ENCODE measurements around the gene PRUNE2.

Gene PRUNE2

DNA sequence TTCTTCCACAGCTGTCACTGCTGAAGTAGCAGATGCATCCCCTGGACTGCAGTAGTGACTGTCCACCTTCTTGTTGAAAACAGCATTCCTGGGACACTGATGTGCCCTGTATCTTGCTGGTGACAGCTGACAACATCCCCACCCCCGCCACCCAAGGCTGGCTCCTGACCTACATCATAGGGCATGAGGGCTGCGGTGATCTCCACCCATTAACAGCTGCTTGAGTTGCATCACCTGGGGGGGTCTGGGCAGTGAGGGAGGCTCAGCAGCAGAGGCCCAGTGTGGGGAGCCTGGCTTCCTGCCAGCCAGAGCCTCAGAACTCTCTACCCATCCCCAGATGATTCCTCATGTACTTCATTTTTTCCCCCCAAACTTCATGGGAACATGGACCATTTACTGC lies 4.1 kb downstream of the PRUNE2 start:
- no peak for DNase-seq (ENCODE audit: low spot score)

DNA sequence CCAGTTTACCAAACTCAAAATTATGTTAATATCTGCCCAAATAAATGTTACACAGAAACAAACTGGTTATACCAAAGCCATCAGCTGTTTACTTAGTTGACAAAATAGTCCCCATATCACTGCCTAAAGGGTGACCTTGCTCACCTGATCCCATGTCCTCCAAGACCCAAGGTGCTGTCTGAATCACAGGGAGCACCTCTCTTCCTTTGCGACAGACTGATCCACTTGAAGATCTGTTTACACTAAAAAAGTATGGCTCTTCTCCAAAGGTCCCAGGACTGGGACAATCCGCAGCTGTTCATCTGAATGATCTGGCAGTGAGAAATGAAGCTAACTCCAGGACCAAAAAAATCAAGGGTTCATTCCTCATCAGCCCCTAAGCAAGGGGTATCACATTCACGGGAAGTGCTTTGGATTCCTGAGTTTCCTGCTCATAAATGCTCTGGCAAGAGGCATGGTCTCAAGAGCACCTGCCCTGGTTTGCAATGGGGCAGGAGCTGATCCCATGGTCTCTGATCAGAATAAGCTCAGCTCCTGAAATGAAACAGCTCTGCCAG lies 5.0 kb downstream of the PRUNE2 start:
- no peak for DNase-seq (ENCODE audit: low spot score)

DNA sequence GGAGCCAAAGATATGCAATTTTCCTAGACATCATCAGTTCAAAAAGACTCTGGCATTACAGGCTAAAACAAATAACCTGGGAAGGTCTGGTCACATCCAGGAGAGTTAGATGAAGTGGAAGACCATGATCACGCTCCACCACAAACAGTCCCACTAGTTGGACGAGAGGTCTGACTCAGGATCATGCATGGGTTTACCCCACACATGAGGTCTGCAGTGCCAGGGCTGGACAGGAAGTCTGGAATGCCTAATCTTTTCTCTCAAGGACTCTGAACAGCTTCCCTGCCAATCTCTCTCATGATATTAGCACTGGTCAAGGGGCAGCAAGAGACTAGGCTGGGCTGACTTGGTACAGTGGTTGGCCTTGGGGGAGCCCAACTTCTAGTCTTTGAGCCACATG lies 7.1 kb downstream of the PRUNE2 start:
- no peak for DNase-seq (ENCODE audit: low spot score)

DNA sequence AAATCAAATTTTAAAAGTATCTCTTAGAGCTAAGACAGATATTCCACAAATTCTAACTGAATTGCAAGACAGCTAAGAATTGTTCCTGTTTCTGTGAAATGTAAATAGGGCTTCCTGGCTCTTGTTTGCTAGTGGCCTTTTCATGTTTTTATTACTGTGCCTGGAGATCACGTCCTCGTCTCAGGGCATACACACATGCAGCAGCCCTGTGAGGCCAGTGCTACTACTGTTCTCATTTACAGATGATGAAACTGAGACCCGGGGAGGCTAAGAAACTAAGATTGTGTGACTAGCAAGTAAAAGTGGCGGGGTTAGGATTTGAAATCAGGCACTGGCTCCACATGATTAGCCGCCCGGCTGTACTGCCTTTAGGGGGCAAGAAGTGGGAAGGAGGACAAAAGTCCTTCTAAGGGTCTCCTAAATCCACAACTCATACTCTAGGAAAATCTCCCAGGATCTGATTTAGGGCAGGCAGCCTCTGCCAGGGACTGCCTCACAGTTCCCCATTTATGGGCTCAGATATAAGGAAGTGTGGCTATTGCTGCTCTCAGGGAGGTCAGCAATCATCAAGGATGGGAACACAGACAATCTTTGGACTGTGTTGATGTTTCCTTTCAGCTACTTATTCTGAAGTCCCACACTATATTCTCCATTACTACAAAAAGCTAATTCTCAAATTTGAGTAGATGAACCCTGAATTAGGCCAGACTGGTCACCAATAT lies 7.9 kb downstream of the PRUNE2 start:
- no peak for DNase-seq (ENCODE audit: low spot score)

DNA sequence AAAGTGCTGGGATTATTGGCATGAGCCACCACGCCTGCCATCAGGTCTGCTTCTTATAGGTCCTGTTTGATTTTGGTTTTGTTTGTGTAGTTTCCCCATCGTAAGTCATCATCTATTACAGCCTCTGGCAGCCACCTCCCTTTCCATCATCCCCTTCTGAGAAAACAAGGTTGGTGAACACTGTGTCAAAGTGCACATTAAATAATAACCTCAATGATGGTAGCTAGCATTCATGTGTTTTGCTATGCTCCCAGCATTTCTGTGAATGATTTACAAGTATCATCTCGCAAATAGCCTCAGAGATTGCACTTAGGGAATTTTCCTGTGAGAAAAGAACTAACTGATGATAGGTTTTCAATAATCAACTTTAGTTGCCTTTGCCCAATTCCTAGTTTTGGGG lies 9.9 kb downstream of the PRUNE2 start:
- DNase-seq (ENCODE audit: low spot score): no peak

DNA sequence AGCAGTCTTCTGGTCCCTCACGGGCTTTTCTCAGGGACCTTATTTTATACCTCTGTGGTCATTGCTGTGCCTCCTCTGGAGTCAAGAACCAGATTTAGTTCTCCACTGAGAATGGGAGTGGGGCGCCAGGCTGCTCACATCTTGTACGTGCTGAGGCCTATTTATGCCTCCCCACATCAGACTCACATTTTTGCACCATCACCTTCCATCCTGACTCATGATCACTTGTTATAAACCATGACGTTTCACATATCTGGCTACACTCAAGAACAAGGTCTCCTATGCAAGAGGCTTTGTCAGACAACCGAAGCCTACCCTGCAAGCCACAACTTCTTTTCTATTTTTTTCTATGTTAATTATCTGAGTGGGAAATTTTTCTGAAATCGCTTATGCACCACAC lies 10.7 kb downstream of the PRUNE2 start:
- DNase-seq (ENCODE audit: low spot score): no peak

DNA sequence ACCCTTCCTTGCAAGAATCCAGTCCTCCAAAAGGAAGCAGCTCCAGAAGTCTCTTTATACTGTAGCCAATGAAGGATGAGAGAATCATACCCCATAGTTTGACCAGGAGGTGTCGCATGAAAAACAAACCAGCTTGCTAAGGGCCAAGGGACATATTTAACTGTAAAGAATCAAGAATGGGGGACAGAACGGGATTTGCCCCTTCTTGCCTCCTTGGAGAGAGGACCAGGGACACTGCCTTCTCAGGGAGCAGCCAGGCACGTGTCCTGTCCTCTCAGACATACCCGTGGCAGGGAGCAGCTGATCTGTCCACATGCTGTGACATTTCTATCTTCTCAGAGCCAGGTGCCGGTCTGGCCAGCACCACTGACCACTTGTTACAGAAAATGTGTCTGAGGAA lies 11.7 kb downstream of the PRUNE2 start:
- no peak for DNase-seq (ENCODE audit: low spot score)

DNA sequence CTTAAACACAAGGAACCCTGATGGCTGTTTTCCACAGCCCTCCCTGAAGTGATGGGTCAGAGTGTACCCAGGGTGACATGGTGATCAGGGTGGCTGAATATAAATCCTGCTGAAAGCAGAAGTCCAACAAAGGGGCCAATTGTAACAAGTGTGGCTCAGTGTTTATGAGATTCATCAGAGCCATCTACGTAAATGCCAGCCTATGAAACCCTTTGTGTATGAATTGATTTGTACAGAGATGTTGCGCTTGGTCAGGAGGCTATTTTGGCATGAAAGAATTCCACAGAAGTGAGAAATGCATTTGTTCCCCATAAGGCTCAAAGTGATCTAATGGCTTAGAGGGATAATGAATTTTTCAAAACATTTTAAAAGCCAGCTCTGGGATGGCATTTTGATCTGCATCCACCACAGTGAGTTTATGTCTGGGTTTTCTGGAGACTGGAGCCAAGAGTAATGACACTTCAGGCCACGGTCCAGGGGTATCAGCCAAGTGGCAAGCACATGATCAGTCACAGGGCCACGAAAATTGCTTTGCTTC lies 12.4 kb downstream of the PRUNE2 start:
- no peak for DNase-seq (ENCODE audit: low spot score)

DNA sequence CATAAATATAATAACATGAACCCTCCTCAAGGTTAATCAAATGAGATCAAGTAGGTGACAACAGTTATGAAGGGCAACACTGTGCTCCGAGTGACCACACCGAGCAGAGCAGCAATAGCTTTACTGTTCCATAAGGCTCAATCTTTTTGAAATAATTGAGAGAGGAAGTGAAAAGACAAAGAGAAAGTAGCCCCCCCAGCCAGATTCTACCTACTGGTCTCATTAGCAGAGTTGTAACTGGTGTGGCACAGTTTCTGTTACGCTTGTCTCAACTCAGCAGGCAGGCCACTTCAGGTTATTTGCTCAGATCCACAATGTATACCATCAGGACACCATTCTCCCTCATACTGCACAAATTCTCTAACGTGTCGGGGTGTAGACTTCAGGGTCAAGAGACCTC lies 14.0 kb downstream of the PRUNE2 start:
- DNase-seq (ENCODE audit: low spot score): no peak

DNA sequence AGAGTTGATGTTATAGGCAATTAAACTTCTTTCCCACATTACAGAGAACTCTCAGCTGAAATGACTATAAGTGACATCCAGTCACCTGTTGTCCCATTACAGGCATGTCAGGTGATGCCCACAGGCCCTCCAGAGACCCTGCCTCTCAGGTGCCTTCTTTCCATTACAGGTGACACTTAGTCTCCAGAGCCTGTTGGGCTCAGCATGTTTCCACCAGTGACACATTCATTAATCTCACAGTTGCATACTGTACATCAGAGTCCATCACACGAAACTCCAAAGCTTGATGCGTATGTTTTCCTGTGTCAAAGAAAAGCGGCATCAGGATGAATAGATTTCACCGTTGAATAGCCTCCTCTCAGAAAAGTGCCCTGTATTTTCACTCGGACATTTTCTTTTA lies 14.6 kb downstream of the PRUNE2 start:
- DNase-seq (ENCODE audit: low spot score): no peak

DNA sequence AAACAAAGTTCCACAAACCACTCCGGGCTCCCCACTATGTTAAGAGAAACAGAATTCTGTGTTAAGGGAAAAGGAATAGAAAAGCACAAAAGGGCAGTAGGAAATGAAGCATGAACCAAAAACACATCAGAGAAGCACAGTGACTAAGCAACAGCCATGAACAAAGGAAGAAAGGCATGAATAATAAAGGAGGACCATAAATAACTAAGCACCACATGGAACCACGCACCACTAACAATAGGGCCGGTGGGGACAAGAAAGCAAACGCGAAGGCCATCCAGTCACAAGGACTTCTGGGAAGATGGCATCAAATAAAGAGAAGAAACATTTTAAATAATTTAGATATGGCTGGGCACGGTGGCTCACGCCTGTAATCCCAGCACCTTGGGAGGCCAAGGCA lies 18.0 kb downstream of the PRUNE2 start:
- no peak for DNase-seq (ENCODE audit: low spot score)

DNA sequence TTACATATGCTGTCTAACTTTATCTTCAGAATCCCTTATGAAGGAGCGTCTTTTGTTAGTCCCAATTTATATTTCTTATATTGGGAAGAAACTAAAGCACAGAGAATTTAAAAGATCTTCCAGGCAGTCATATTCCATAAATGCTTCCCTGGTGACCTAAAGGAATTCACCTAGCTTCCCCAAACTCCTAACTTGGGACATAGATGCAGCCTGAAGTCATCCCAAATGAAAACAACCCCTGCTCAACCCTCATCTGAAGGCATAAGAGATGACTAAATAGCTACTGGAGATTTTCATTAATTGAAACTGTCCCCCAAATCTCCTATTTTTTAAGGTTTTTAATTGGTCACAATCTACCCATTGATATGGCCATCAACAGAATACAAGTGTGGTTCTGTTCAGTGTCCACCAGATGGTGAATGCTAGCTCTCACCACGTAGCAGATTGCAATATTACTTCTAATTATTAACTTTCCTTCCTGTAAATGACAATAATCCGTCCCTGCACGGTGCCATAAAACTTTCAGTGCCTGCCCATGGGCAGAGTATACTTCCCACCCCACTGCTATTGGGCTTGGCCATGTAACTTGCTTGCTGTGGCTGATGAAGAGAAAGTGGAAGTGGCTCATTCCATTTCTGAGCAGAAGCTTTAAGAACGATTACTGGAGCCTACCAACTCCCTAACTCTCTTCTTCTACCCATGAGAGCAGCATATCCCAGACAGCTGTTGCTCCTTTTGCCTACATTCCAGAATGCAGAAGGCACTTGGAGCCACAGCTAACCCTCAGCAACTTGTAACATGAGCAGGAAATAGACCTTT lies 18.7 kb downstream of the PRUNE2 start:
- DNase-seq (ENCODE audit: low spot score): no peak

DNA sequence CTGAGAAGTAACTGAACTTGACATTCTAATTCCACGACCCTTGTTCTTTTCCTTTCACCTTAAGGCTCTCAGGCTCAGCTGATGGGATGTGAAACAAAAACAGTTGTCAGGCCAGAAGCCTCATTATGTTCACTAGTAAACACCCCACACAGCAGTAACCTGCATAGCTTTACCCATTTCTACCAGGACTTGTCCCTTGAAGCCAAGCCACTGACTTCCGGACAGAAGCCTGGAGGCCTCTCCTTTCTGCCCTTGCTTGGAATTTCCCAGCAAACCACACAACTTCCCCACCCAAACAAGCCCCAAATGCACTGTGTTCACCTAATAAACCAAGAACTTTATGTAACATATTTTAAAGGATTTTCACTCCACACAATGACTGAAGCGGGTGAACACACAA lies 19.6 kb downstream of the PRUNE2 start:
- no peak for DNase-seq (ENCODE audit: low spot score)

DNA sequence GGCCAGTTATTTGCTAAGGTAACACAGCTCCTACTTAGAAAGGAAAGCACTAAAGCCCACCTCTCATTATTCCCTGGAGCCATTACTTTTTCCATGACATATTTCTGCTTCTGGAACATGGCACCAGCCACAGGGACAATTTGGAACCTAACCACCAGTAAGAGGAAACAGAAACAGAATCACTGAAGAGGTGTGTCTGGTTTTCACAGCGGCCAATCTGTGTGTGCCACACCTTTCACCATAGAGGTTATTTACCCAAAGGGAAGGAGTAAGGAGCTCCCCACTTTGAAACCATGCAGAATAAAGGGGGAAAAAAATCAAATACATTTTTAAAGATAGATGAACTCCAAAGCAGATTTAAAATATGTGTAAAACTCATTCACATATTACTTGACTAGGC lies 21.1 kb downstream of the PRUNE2 start:
- no peak for DNase-seq (ENCODE audit: low spot score)

DNA sequence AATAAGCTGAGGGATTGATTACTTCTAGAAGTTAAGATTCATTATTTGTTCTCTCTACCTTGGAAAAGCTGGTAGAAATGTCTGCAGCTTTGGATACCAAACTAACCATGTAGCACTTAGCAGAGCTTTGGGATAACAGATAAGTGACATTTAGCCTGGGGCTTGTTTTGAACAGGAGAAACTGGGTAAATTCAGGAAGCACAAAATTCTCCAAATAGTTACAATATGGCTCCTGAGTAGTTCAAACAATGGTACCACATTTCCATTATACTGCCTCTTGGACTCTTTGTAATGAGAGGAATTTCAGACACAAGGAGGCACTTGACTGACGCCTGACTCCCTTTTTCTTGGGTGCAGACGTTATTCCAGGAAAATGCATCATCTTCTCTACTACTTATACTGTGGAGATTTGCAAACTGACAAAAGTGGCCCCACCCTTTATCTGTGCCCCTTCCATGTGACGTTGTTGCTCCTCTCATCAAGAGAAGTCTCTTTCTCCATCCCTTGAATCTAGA lies 22.5 kb downstream of the PRUNE2 start:
- DNase-seq (ENCODE audit: low spot score): no peak

DNA sequence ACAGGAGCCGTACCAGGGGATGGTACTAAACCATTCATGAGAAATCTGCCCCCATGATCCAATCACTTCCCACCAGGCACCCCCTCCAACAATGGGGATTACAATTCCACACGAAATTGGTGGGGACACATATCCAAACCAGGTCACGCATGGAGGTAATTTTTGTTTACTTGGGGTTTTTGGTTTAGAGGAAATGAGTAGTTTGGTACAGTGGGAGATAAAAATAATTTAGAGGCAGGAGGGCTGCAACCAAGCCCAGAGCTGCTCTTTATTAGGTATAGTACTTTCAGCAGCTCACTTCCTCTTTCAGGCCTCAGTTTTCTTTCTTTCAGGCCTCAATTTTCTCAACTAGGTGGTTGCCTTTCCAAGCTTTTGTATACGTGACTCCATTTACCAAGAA lies 23.2 kb downstream of the PRUNE2 start:
- no peak for DNase-seq (ENCODE audit: low spot score)

DNA sequence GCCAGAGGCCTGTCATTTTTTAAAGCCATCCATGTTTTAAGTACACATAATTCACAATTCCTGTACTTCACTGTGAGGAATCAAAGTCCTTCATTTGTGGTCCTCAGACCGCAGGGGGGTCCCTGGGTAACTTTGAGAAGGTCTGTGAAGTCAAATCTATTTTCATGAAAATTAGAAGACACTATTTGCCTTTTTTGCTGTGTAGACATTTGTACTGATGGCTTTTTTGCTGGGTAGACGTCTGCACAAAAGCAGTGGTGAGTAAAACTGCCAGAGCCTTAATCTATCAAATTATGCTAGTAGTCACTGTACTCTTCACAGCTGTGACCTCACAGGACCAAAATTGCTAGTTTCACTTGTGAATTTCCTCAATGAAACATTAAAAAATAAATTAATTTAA lies 25.7 kb downstream of the PRUNE2 start:
- DNase-seq (ENCODE audit: low spot score): no peak

DNA sequence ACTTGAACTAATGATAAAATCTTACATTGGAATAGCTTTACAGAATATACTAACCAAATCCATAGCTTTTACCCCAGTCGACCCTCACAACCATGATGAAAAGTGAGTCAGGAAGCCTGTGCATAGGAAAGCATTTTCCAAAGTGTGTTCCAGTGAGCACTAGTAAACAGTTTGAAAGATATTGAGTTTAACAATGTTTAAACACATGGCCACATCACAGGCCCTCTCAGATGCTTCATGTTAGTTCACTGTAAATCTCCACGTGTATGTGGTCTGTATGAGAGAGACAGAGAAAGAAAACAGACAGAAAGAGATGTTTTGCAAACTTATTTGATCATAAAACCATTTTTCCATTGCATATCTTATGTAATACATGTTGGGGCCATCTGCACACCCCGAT lies 27.0 kb downstream of the PRUNE2 start:
- DNase-seq (ENCODE audit: low spot score): no peak

DNA sequence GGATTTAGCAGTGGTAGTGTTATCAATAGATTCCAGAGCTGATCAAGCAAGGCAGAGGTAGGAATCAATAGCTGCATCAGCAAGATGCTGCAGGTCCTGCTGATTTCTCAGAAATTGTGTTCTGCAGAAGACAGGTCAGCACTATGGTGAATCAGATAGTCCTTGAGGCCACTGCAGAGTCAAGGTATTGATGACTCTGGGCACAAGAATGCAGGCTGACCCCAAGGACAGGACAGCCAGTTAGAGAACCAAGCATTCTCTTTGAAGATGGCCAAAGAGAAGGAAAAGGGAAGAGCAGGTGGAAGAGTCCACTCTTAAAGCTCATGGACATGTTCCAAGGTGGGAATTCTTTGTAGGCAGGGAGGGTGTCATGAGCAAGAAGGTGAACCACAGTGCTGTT lies 28.0 kb downstream of the PRUNE2 start:
- DNase-seq (ENCODE audit: low spot score): no peak

DNA sequence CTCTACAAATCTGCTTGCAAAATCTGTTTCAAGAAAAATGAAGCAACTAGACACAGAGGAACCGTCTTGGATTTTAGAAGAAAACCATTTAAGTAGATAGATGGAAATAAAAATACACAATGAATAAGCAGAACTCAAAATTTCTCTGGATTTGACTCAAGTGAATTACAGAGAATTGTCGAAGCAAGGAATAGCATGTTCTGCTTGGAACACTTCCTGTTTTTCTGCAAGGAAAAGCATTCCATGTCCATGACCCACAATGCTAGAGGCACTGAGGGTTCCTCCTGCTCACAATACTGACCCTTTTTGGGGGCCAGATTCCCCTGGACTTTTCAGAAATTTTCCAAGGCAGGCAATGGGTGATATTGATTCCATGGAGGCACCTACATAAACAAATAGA lies 29.8 kb downstream of the PRUNE2 start:
- DNase-seq (ENCODE audit: low spot score): no peak

DNA sequence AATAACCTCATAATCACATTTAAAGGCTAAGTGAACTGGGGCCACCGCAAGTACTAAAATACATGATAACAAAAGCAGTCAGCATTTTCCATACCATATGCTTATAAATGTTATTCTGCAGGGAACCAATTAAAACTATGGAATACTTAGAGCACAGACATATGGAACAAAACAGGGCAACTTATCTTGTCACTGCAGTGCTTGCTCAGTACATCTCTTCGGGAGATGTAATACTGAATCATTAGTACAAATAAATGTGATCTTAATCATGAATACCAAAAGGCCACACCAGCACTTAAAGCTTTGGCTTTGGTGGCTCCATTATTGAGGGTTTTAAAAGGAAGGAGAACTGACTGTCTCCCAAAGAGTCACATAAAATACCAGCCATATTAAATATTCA lies 32.1 kb downstream of the PRUNE2 start:
- no peak for DNase-seq (ENCODE audit: low spot score)

DNA sequence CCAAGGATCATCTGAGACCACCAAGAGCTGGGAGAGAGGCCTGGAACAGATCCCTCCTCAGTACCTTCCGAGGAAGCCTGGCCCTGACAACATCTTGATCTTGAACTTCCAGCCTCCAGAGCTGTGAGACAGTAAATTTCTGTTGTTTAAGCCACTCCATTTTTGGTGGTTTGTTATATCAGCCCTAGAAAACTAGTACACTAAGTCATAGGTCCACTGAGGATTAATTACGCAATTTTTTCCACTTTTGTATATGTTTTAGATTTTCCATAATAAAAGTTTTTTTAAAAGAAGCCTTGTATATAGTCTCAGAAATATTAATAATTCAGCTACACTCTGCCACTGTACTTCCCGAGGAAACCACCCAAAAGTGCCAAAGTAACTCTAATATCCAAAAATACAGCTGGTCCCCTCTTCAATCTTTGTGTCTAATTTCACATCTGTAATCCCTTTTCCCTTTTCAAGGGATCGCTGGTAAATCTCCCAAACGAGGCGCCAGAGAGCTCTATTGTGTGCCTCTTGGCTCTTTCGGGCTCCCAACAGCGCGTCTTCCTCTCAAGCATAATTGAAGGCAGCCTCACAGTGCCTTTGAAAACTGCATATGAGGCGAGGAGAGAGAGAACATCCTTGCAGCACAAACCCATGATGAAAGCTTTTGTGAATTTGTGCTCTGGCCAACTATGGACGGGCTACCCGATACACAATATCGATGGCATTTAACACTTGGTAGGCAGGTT lies 32.7 kb downstream of the PRUNE2 start:
- DNase-seq (ENCODE audit: low spot score): no peak
